Spleen (tissue), 11 donors: Measurements from ENCODE around the gene SUMF1. TPM values are rescaled to one million over a fixed set of nuclear protein-coding genes. Genes with fewer than 3 reads are reported as not detected.

Experiments
- DNase-seq: peaks from one replicate; pipeline ENCODE4 v3.0.0-alpha.2; 2020
- H3K27ac ChIP-seq, 8 donors: fragments of 200-600 bp; sonication (generic) in 7 of 8; 1 replicate in 4 of 8; 2 replicates in 4 of 8; pipeline versions ENCODE4 v1.5.0 to v1.8.0; 2016 to 2021; ENCODE audit warnings: inconsistent platforms in 4 of 8, mild to moderate bottlenecking in 4 of 8, moderate library complexity in 1 of 8
- H3K27me3 ChIP-seq, 7 donors: fragments of 200-600 bp; sonication (generic) in 6 of 7; replicated peaks in 1 of 7; 1 replicate in 4 of 7; 2 replicates in 3 of 7; pipeline versions ENCODE4 v1.5.0 to v1.8.0; 2016 to 2021; ENCODE audit warnings: inconsistent platforms in 3 of 7, mild to moderate bottlenecking in 1 of 7
- H3K36me3 ChIP-seq, 6 donors: fragments of 200-600 bp; sonication (generic) in 5 of 6; 1 replicate in 4 of 6; 2 replicates in 2 of 6; pipeline versions ENCODE4 v1.5.0 to v1.8.0; 2016 to 2021; ENCODE audit warnings: inconsistent platforms in 2 of 6
- H3K4me1 ChIP-seq, 6 donors: fragments of 200-600 bp; sonication (generic) in 5 of 6; 1 replicate in 3 of 6; 2 replicates in 3 of 6; pipeline versions ENCODE4 v1.5.0 to v1.8.0; 2016 to 2021; ENCODE audit warnings: inconsistent platforms in 3 of 6
- H3K4me3 ChIP-seq, 8 donors: fragments of 200-600 bp; sonication (generic) in 7 of 8; 1 replicate in 4 of 8; 2 replicates in 4 of 8; pipeline versions ENCODE4 v1.5.0 to v1.8.0; 2016 to 2021; ENCODE audit warnings: inconsistent platforms in 4 of 8, mild to moderate bottlenecking in 4 of 8, moderate library complexity in 2 of 8
- H3K9me3 ChIP-seq, 8 donors: fragments of 200-600 bp; sonication (generic) in 7 of 8; 1 replicate in 4 of 8; 2 replicates in 4 of 8; pipeline versions ENCODE4 v1.5.0 to v1.8.0; 2016 to 2021; ENCODE audit warnings: inconsistent platforms in 4 of 8
- POLR2A ChIP-seq, 3 donors: fragments of 450-650 bp; IDR thresholded peaks; one replicate each; pipeline ENCODE4 v1.5.1; 2017; ENCODE audit warnings: antibody characterized with exemption in 3 of 3, mild to moderate bottlenecking in 1 of 3
- POLR2AphosphoS5 ChIP-seq, 3 donors: sonication (generic); formaldehyde crosslinking; IDR thresholded peaks; one replicate each; pipeline ENCODE4 v1.5.1; 2017; ENCODE audit warnings: antibody characterized with exemption in 3 of 3
- WGBS, 5 donors: extraction: QIAGEN DNeasy Blood & Tissue Kit in 3 of 5; methylation state at CpG; one replicate each; pipeline versions ENCODE4 v1.1.5 to v1.1.7; 2013 to 2018; 5-methylcytosine and 5-hydroxymethylcytosine counted together
- intact Hi-C: fragments of 100-400 bp; cut with DNase I; formaldehyde crosslinking; loops from one replicate; pipeline ENCODE4 v1.15.0; 2023; ENCODE audit warnings: low total_unique reads
- polyA plus RNA-seq, 3 donors: library from polyadenylated mRNA; stranded (reverse); fragments of 200-250 nt; gene quantifications; one replicate each; pipeline ENCODE4 v1.2.1, GENCODE V29; 2013
- total RNA-seq, 7 donors: library from RNA; depleted of rRNA in 3 of 7; stranded (reverse); fragments of >200 nt in 3 of 7; fragmentation: NEBNext Ultra II Directional in 4 of 7; extraction: Animal tissue kit (Norgen Biotek cat#: 25700) in 4 of 7; gene quantifications; one replicate each; pipeline versions ENCODE4 v1.1.0 to v1.2.1, GENCODE V29; 2016 to 2021
- TF ChIP-seq, protein P1 (sequence below), 11 experiments: fragments of 200-600 bp in 7 of 11; fragments of 450-650 bp in 4 of 11; sonication (generic) in 4 of 11; IDR thresholded peaks in 8 of 11; conservative IDR thresholded peaks in 3 of 11; 1 replicate in 7 of 11; 2 replicates in 4 of 11; pipeline versions ENCODE4 v1.4.0 to v1.8.0; 2016 to 2021; ENCODE audit warnings: antibody characterized with exemption in 11 of 11, inconsistent platforms in 4 of 11, mild to moderate bottlenecking in 1 of 11
- donor health status: healthy with polysubstance abuse.
- donor health status: DM: no; HTN: no; CAD: no; lungs with moderate emphysema.
- donor health status: DM: no; HTN: no; CAD: no.
- donor health status: Bipolar disorder and iron deficiency.
- donor health status: healthy.
- donor health status: DM: no; HTN: no; CAD: no.
- donor health status: DM: yes; HTN: yes; CAD: no.

Gene SUMF1
- total and polyA plus RNA-seq, 10 donors, result 6.3 to 53.0 (median 33.9) TPM

DNA sequence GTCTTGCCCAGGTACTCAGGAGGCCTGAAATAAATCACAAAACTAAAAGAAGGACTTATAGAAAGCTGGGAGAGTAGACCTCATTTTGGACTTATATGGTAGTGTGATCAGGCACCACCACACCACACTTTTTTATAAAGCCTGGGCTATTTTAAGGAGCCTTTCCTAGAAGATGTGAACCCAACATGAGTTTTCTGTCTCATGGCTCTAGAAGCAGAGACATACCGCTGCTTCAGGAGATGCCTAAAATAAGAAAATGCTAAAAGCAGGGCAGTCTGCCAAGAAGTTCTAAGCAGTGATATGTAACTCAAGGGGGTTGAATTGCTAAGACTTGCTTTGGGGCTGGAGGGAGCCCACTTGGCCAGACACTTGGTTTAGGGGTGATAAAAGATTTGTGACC lies 49.6 kb downstream of the SUMF1 start:
- Histone ChIP-seq H3K36me3 (peaks cover 0 to 74% (median 33%) of the 10 kb centered on the region in 6 donors), H3K27me3 (no peaks in the 10 kb centered on the region), H3K4me3 (no peak overlapping the region), H3K4me1 (no peaks in the 10 kb centered on the region), H3K9me3 (no peaks in the 10 kb centered on the region), H3K27ac (no peak overlapping the region)
- TF ChIP-seq POLR2A (IDR thresholded peaks at IDR 0.05) (no peak), POLR2AphosphoS5 (IDR thresholded peaks at IDR 0.05) (no peak)
- TF ChIP-seq, protein P1, sequence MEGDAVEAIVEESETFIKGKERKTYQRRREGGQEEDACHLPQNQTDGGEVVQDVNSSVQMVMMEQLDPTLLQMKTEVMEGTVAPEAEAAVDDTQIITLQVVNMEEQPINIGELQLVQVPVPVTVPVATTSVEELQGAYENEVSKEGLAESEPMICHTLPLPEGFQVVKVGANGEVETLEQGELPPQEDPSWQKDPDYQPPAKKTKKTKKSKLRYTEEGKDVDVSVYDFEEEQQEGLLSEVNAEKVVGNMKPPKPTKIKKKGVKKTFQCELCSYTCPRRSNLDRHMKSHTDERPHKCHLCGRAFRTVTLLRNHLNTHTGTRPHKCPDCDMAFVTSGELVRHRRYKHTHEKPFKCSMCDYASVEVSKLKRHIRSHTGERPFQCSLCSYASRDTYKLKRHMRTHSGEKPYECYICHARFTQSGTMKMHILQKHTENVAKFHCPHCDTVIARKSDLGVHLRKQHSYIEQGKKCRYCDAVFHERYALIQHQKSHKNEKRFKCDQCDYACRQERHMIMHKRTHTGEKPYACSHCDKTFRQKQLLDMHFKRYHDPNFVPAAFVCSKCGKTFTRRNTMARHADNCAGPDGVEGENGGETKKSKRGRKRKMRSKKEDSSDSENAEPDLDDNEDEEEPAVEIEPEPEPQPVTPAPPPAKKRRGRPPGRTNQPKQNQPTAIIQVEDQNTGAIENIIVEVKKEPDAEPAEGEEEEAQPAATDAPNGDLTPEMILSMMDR (IDR thresholded peaks at IDR 0.05 in 8 of 11, conservative IDR thresholded peaks at IDR 0.05 in 3 of 11), result no peak
- intact Hi-C loops, result no loop called here
- no peak for DNase-seq
- 76 to 97% (median 89%) methylated on average over 1 of the region's 1 CpG for WGBS, 5 donors

DNA sequence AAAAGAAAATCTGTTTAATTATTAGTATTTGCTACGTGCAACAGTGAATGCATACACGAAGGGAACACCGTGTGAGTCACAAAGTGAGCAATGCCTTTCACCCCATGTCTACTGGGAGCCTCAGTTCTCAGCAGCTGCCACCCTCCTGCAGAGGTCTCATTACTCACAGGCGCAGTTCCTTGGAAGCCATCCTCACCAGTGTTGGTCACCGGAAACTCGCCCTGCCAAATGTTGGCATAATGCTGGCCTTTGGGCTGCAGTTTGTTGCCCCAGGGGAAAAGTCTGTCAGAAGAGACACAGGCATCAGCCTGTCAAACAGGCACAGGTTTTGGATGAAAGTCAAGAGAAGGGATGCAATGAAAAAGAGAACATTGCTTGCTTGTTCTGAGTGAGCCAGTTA lies 50.1 kb downstream of the SUMF1 start:
- intact Hi-C loops, result no loop called here
- H3K27ac ChIP-seq, result no peak overlapping the region
- no peaks in the 10 kb centered on the region for H3K27me3 ChIP-seq
- H3K9me3 ChIP-seq, result no peaks in the 10 kb centered on the region
- 87 to 97% (median 93%) methylated on average over 6 of the region's 6 CpGs for WGBS, 5 donors
- H3K36me3 ChIP-seq, result peaks cover 0 to 79% (median 33%) of the 10 kb centered on the region in 6 donors
- DNase-seq, result no peak
- no peak overlapping the region for H3K4me3 ChIP-seq
- TF ChIP-seq, protein P1 (IDR thresholded peaks at IDR 0.05 in 8 of 11, conservative IDR thresholded peaks at IDR 0.05 in 3 of 11), result no peak
- no peak for TF ChIP-seq POLR2A (IDR thresholded peaks at IDR 0.05)
- no peak for TF ChIP-seq POLR2AphosphoS5 (IDR thresholded peaks at IDR 0.05)
- H3K4me1 ChIP-seq, result no peaks in the 10 kb centered on the region

DNA sequence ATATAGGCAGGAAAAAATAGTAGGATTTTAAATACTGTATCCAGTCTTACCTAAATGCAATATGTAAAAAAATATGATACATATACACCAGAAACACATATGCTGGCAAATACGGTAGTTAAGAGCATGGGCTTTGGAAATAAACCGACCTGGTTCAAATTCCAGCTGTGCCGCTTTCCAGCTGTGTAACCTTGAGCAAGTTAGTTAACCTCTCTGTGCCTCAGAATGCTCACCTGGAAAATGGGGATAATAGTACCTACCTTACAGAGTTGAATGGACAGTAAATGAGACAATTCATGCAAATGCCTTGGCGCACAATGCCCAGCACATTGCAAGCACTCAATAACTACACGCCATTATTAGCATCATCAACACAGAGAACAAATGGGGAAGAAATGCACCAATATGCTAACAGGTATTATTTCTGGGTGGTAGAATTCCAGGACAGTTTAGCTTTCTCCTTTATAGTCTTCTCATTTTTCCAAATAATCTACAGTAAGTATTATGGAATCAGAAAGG lies 50.6 kb downstream of the SUMF1 start:
- Histone ChIP-seq H3K9me3 (no peaks in the 10 kb centered on the region), H3K27ac (no peak overlapping the region), H3K27me3 (no peaks in the 10 kb centered on the region), H3K4me3 (no peak overlapping the region), H3K4me1 (no peaks in the 10 kb centered on the region), H3K36me3 (peaks cover 0 to 81% (median 33%) of the 10 kb centered on the region in 6 donors)
- TF ChIP-seq POLR2AphosphoS5 (IDR thresholded peaks at IDR 0.05), result no peak
- TF ChIP-seq POLR2A (IDR thresholded peaks at IDR 0.05), result no peak
- TF ChIP-seq, protein P1 (IDR thresholded peaks at IDR 0.05 in 8 of 11, conservative IDR thresholded peaks at IDR 0.05 in 3 of 11), result no peak
- intact Hi-C loops, result no loop called here
- no peak for DNase-seq
- WGBS, 5 donors, result 77 to 92% (median 85%) methylated on average over 5 of the region's 5 CpGs

DNA sequence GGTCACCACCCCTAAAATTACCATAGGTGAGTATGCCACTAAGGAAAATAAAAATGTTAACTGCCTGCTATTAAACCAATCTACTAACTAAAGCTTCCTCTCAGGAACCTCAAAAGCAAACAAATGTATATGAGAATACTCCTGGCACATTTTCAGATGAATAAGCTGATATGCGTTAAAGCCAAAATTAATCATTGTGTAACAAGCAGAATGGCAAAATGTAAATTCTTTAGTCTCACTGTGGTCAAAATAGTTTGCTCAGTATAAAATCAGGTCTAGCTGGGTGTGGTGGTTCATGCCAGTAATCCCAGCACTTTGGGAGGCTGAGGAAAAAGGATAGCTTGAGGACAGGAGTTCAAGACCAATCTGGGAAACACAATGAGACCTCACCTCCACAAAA lies 53.6 kb downstream of the SUMF1 start:
- peaks cover 0 to 14% (median 0%) of the 10 kb centered on the region in 6 donors for H3K4me1 ChIP-seq
- TF ChIP-seq POLR2AphosphoS5 (IDR thresholded peaks at IDR 0.05) (no peak), POLR2A (IDR thresholded peaks at IDR 0.05) (no peak)
- TF ChIP-seq, protein P1 (IDR thresholded peaks at IDR 0.05 in 8 of 11, conservative IDR thresholded peaks at IDR 0.05 in 3 of 11), result no peak
- no peak overlapping the region for H3K27ac ChIP-seq
- no peak overlapping the region for H3K4me3 ChIP-seq
- peaks cover 0 to 98% (median 41%) of the 10 kb centered on the region in 6 donors for H3K36me3 ChIP-seq
- no peaks in the 10 kb centered on the region for H3K27me3 ChIP-seq
- no peaks in the 10 kb centered on the region for H3K9me3 ChIP-seq
- 93 to 98% (median 96%) methylated on average over 1 of the region's 1 CpG for WGBS, 5 donors
- DNase-seq, result no peak
- intact Hi-C loops, result no loop called here
